ENCODE results near the gene FRMD4A.

FRMD4A gene

GRCh38 chr10:14340051-14340744 lies 9.5 kb upstream of the FRMD4A start:
- no peak for DNase-seq

DNA sequence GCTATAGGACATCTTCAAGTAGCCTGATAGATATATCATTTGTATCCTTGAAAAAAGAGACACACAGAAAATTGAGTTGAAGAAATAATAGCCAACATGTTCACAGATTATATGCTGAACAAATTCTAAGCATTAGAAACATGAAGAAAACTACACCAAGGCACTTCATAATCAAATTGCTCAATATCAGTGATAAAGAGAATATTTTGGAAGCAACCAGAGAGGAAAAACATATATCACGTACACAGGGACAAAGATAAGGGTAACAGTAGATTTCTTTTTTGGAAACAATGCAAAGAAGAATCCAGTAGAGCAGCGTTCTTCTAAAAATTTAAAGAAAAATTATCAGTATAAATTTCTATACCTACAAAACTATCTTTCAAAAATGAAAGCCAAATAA lies 6.0 kb upstream of the FRMD4A start:
- no peak for DNase-seq

GRCh38 chr10:14334771-14335170 lies 4.0 kb upstream of the FRMD4A start:
- DNase-seq, result no peak

GRCh38 chr10:14333606-14334005 lies 2.9 kb upstream of the FRMD4A start:
- no peak for DNase-seq

DNA sequence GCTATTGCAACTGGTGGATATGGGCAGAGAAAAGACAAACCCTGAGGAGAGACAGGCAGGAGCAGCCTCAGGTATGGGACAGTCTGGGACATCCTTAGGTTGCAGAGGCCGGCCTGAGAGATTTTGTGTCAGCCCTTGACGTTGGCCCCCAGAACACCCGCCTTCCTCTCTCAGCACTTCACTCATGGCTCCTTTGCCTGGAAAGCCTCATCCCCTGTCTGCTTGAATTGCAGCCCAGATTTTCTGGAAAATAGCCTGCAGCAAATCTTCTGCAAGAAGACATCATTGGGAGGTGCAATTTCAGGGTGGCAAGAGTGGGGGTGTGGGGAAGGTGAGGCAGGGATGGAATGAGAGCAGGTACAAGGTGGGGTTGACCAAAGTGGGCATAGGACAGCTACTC lies 2.2 kb upstream of the FRMD4A start:
- DNase-seq, result no peak

DNA sequence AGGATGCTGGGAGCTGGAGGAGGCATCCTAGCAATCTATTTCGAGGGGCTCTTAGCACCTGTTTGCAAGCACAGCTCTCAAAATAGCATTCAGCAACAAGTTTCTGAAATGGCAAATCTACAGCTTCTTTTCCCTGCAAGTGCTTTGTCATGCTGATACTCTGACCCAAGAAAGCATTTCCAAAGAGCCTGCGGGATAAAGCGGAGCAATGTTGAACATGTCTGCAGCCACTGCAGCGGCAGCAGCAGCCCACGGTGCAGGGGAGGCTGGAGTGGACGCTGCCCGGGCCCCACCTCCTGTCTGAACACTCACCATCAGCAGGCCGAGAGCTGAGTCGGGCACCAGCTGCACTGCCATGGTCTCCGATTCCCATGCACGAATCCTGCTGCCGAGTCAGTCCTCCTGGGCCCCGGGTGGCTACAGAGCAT lies 964 bp downstream of the FRMD4A start:
- DNase-seq, result no peak

- DNase-seq, result no peak
Observed at GRCh38 chr10:14328881-14329672, 1.6 kb downstream of the FRMD4A start.

DNA sequence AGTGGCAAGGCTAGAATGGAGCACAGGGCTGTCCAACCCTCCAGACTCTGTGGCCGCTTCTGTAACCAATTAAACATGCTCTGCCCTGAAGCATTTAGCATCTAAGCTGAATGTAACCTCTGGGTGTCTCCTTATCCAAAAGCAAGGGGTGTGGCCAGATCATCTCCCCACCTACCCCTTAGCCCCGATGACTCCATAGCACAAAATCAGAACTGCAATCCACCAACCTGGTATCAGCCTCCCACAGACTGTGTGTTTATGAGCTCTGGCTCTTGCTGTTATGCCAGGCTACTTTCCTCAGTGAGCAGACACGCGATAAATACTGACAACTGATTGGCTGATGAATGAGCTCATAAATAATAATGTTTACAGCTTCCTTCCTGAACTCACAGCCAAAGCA lies 3.2 kb downstream of the FRMD4A start:
- DNase-seq, result no peak

DNA sequence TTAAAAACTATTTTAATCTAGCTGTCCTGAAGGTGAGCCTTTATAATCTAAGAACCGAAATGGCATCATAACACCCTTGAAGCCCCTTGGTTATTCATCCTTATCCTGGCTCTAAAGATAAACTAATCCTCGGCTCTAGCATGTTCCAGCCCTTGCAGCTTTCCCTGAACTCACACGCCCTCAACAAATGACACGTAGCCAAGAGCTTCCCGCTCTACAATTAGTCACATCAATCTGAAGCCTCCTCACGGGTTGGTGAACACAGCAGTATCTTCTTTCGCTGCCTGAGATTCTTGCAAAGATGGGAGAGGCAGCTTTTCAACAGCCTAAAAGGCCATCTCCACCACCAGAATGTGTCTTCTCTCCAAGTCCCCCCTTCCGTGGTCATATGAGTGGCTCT lies 4.1 kb downstream of the FRMD4A start:
- DNase-seq, result no peak

DNA sequence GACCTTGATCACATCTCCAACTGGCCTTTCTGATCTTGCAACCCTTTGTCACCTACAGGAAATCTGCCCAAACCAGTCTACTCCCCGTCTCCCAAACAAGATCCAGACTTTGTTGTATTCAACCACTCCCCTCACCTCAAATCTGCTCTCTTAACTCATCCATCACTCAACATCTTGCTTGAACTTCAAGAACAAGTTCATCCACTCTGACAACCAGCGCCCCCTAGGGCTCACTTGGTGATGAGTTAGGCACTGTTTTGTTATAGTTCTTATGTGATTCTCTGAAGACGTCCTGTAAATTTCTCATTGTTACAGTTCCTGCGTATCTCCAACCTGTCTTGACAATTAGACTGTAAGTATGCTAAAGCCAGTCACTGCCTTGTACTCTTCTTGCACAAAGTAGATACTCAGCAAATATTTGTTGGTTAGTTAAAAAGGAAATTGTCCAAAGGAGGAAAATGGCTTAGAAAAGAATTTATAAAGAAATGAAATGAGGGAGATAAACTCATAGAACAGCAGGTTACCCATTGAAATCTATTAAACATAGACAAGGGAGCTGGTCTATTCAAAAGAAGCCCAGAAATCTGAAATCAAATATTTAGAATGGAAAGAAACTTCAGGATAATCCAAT lies 5.3 kb downstream of the FRMD4A start:
- no peak for DNase-seq

DNA sequence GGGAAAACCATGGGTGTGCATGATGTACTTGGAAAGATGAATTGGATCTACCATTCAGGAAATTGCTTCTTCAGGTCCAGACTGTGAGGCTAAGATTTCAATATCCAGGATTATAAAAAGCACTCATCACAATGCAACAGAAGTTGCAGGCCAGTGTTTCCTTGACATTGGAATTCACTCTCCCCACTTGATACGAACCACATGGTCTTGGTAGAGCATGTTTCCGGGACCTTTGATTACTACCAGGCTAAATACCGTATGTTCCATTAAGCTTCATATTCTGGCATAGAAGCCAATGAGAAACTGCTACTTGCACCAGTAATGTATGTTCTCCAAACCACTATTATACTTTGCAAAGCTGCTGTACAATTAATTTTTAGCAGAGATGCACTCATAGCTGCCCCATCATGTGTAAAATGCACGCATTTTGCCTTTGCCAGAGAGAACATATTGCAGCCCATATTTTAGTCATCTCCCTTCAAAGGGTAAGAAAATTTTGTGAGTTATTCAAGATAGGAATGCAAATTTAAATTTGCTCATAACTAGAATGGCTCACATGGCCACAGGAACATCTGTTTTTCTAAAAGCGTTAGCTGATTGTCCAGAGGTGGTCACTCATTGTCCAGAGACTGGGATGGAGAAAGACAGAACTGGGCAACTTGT lies 8.1 kb downstream of the FRMD4A start:
- DNase-seq, result no peak

GRCh38 chr10:14318007-14318406 lies 12.7 kb downstream of the FRMD4A start:
- no peak for DNase-seq

DNA sequence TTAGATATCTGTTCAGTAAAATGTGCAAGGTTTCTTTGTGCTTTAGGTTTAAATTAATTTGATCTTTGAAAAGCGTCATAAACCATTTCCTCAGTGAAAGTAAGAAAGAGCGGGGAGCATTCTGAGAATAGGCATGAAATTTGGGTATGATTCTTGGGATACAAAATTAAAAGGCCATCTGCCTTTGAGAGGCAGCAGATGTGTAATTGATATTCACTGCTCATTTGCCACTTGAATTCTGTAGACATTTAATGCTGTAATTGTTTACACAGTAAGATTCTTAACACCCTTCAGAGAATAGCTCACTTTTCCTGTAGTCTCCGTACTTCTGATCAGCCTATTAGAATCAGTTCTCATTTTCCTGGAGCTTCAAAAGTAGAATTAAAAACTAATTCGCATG lies 18.7 kb downstream of the FRMD4A start:
- peak in 1 of 2 experiments; percentile 9 for DNase-seq

DNA sequence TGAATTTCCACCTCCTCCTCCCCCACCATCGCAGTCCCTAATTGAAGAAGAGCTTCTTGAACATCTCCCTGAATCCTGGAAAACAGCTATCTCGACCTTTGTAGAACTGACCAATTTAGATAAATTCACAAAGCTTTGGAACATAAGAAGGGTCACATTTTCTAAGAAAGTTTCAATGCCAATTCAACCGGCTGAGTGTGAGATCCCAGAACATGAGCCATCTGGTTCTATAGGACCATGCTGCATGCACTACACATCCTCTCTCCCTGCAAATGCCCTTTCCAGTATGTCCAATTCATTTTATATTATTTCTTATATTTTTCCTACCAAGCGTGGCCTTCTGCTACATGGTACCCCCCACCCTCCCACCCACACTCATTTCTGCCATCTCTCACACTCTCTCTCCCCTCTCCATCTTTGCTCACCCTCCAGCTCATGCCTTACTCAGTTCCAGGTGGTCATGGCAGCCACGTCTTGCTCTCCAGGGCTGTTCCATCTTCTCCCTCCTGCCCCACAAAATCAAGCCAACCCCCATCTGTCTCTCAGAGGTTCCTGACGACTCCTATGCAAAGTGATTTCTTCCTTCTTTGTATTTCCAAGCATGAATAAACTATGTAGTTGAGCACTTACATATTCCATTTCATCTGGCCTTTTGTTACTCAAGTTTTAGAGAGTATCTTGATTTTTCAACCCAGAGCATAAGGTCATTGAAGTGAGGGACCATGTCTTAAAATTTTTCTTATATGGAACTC lies 19.3 kb downstream of the FRMD4A start:
- no peak for DNase-seq

DNA sequence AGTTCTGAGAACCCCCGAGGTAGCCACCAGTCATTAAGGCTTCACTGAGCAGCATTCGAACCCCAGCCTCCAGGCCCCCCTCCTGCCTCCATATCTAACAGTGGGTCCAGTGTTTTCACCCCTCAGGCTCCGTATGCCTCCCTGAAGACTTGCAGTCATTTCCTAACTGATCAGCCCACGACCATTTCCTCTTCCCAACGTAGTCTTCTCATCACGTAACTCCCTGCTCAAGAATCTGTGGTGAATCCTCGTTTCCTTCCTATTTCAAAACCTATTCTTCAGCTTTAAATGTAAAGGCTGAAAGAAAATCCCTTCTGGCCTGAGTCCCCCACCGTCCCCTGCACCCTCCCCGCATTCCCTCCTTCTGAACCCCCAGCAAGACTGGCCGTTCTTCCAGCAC lies 21.1 kb downstream of the FRMD4A start:
- DNase-seq, result no peak

DNA sequence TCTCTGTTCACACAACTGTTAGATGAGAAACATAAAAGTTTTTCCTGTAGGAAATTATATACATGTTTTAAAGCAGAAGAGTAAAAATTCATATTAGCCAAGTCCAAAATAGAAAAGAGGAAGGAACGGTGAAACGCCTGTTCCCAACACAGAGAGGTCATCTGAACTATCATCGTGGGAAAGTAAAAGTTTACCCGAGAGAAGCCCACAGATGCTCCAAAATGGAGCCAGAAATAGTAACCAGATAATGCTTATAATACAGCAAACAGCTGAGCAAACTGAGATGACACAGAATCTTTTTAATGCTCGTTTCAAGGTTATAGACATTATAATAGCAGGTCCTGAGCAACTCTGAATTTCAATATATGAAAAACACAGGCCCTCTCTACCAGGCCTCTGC lies 24.5 kb downstream of the FRMD4A start:
- DNase-seq, result no peak

DNA sequence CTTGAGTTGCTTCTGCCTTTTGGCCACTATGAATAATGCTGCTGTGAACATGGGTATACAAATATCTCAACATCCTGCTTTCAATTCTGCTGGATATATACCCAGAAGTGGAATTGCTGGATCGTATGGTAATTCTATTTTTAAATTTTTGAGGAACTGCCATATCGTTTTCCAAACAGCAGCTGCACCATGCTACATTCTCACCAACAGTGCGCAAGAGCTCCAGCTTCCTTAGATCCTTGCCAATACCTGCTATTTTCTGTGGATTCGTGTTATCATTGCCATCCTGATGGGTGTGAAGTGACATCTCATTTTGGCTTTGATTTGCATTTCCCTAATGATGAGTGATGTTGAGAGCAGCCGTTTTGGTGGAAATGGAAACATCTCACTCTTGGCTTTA lies 26.7 kb downstream of the FRMD4A start:
- DNase-seq, result no peak

- no peak for DNase-seq
Observed at GRCh38 chr10:14302035-14302434, 28.7 kb downstream of the FRMD4A start.

GRCh38 chr10:14299556-14299955 lies 31.2 kb downstream of the FRMD4A start:
- DNase-seq, result no peak

GRCh38 chr10:14296065-14296709 lies 34.5 kb downstream of the FRMD4A start:
- DNase-seq, result no peak

GRCh38 chr10:14294347-14295059 lies 36.2 kb downstream of the FRMD4A start:
- DNase-seq, result no peak

GRCh38 chr10:14293526-14293925 lies 37.2 kb downstream of the FRMD4A start:
- no peak for DNase-seq

Data from NCI-H2081 (cell line).